Hepatocyte (in vitro differentiated cells): ENCODE results near the gene CARD11. TPM values are rescaled to one million over a fixed set of nuclear protein-coding genes. Genes with fewer than 3 reads are reported as not detected.

Source experiments
- DNase-seq: peaks from one replicate; pipeline ENCODE4 v3.0.0-alpha.2; 2016; ENCODE audit warnings: low spot score
- H2AFZ ChIP-seq: fragments of 200-600 bp; sonication (generic); 2 replicates; pipeline ENCODE4 v1.6.0; 2016; ENCODE audit warnings: antibody characterized with exemption, mild to moderate bottlenecking
- H3K27ac ChIP-seq: fragments of 200-600 bp; sonication (generic); 2 replicates; pipeline ENCODE4 v1.5.1; 2016; ENCODE audit warnings: mild to moderate bottlenecking
- H3K27me3 ChIP-seq: fragments of 200-600 bp; sonication (generic); 2 replicates; pipeline ENCODE4 v1.6.1; 2016
- H3K36me3 ChIP-seq: fragments of 200-600 bp; sonication (generic); replicated peaks from 2 replicates; pipeline ENCODE4 v1.5.1; 2016; ENCODE audit warnings: low read depth; ENCODE audit not compliant: insufficient read depth
- H3K4me1 ChIP-seq: fragments of 200-600 bp; sonication (generic); 2 replicates; pipeline ENCODE4 v1.5.1; 2016; ENCODE audit warnings: mild to moderate bottlenecking, moderate library complexity; ENCODE audit not compliant: insufficient read depth
- H3K4me2 ChIP-seq: fragments of 200-600 bp; sonication (generic); 2 replicates; pipeline ENCODE4 v1.6.0; 2016
- H3K4me3 ChIP-seq: fragments of 200-600 bp; sonication (generic); 2 replicates; pipeline ENCODE4 v1.5.1; 2016; ENCODE audit warnings: mild to moderate bottlenecking
- H3K79me2 ChIP-seq: fragments of 200-600 bp; sonication (generic); 2 replicates; pipeline ENCODE4 v1.6.0; 2017; ENCODE audit warnings: mild to moderate bottlenecking
- H3K9me2 ChIP-seq: fragments of 200-600 bp; sonication (generic); replicated peaks from 2 replicates; pipeline ENCODE4 v1.6.0; 2017; ENCODE audit warnings: mild to moderate bottlenecking; ENCODE audit not compliant: insufficient read depth
- H3K9me3 ChIP-seq: fragments of 200-600 bp; sonication (generic); 2 replicates; pipeline ENCODE4 v1.5.1; 2016; ENCODE audit warnings: low read depth, mild to moderate bottlenecking
- H4K20me1 ChIP-seq: fragments of 200-600 bp; sonication (generic); 2 replicates; pipeline ENCODE4 v1.6.0; 2016; ENCODE audit warnings: mild to moderate bottlenecking; ENCODE audit not compliant: insufficient read depth, poor library complexity, severe bottlenecking
- CTCF ChIP-seq: fragments of 200-600 bp; sonication (generic); IDR thresholded peaks from 2 replicates; pipeline ENCODE4 v1.5.1; 2016; ENCODE audit warnings: antibody characterized with exemption, mild to moderate bottlenecking; ENCODE audit not compliant: poor library complexity
- EZH2 ChIP-seq: fragments of 200-600 bp; sonication (generic); IDR thresholded peaks from 2 replicates; pipeline ENCODE4 v1.6.1; 2016; ENCODE audit warnings: antibody characterized with exemption, mild to moderate bottlenecking, borderline replicate concordance
- EZH2phosphoT487 ChIP-seq: fragments of 200-600 bp; sonication (generic); IDR thresholded peaks from one replicate; pipeline ENCODE4 v1.6.1; 2018; ENCODE audit warnings: antibody characterized with exemption, mild to moderate bottlenecking, low read depth, moderate library complexity; ENCODE audit not compliant: unreplicated experiment, severe bottlenecking
- WGBS: methylation state at CpG from one replicate; pipeline ENCODE4 v1.1.6; 2016; ENCODE audit warnings: low lambda C conversion rate; ENCODE audit errors: missing lambda C conversion rate; 5-methylcytosine and 5-hydroxymethylcytosine counted together
- polyA plus RNA-seq: library from polyadenylated mRNA; unstranded; fragments of >200 nt; fragmentation: Nextera tagmentation; extraction: Ambion mirVana; gene quantifications from 2 replicates; pipeline ENCODE4 v1.2.1, GENCODE V29; 2016
- total RNA-seq: library from RNA; depleted of rRNA; stranded (reverse); fragments of >200 nt; gene quantifications from 2 replicates; pipeline ENCODE4 v1.2.3, GENCODE V29; 2014

CARD11 gene
- total and polyA plus RNA-seq, 2 experiments from 2014 or later: 9.6 to 10.9 TPM

GRCh38 chr7:2934211-2934731 is 109.4 kb downstream of the CARD11 start:
- no peak overlapping the region for H3K4me3 ChIP-seq
- H3K27me3 ChIP-seq: no peaks in the 10 kb centered on the region
- H3K27ac ChIP-seq: no peak overlapping the region
- H2AFZ ChIP-seq: no peak overlapping the region
- H4K20me1 ChIP-seq: no peaks in the 10 kb centered on the region
- no peaks in the 10 kb centered on the region for H3K36me3 ChIP-seq
- H3K4me2 ChIP-seq: no peak overlapping the region
- WGBS: 92% methylated on average over 15 of the region's 15 CpGs
- no peak for TF ChIP-seq EZH2phosphoT487
- TF ChIP-seq CTCF: no peak
- TF ChIP-seq EZH2: no peak
- no peaks in the 10 kb centered on the region for H3K9me2 ChIP-seq
- no peaks in the 10 kb centered on the region for H3K9me3 ChIP-seq
- H3K79me2 ChIP-seq: no peaks in the 10 kb centered on the region
- peak; percentile 23 for DNase-seq
- no peaks in the 10 kb centered on the region for H3K4me1 ChIP-seq

GRCh38 chr7:2932402-2933251 is 111.0 kb downstream of the CARD11 start:
- Histone ChIP-seq H3K9me2 (no peaks in the 10 kb centered on the region), H2AFZ (no peak overlapping the region), H3K4me3 (no peak overlapping the region), H3K9me3 (no peaks in the 10 kb centered on the region), H3K36me3 (no peaks in the 10 kb centered on the region), H3K27ac (no peak overlapping the region), H4K20me1 (no peaks in the 10 kb centered on the region), H3K4me2 (no peak overlapping the region), H3K27me3 (no peaks in the 10 kb centered on the region), H3K79me2 (no peaks in the 10 kb centered on the region), H3K4me1 (no peaks in the 10 kb centered on the region)
- TF ChIP-seq EZH2 (no peak), CTCF (no peak), EZH2phosphoT487 (no peak)
- DNase-seq: no peak
- WGBS: 93% methylated on average over 33 of the region's 33 CpGs

GRCh38 chr7:2931034-2931415 is 112.6 kb downstream of the CARD11 start:
- Histone ChIP-seq H3K9me3 (no peaks in the 10 kb centered on the region), H3K27ac (no peak overlapping the region), H3K27me3 (no peaks in the 10 kb centered on the region), H4K20me1 (no peaks in the 10 kb centered on the region), H3K9me2 (no peaks in the 10 kb centered on the region), H3K4me1 (no peaks in the 10 kb centered on the region), H3K36me3 (no peaks in the 10 kb centered on the region), H2AFZ (no peak overlapping the region), H3K4me2 (no peak overlapping the region), H3K4me3 (no peak overlapping the region), H3K79me2 (no peaks in the 10 kb centered on the region)
- no peak for DNase-seq
- TF ChIP-seq EZH2 (no peak), EZH2phosphoT487 (no peak), CTCF (no peak)
- WGBS: 96% methylated on average over 9 of the region's 9 CpGs
